ENCODE data around the gene SDCBP2.

DNA sequence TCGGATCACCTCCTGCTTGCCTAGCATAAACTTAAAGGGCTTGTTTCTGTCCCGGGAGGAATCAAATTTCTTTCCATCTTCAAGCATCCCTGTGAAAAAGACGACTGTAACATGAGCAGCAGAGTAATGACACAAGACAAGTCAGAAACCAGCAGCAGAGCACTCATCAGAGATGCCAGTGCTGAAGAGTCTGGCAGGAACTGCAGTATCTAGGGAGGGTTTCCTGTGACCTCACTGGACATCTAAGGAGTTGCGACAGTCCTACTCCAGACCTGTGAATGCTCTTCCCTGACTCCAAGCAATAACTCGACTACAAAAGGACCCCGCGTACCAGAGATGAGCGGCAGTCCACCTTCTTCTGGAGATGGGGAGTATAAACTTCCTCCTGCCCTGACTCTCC lies 46.6 kb upstream of the SDCBP2 start:
- TF ChIP-seq, protein P1, sequence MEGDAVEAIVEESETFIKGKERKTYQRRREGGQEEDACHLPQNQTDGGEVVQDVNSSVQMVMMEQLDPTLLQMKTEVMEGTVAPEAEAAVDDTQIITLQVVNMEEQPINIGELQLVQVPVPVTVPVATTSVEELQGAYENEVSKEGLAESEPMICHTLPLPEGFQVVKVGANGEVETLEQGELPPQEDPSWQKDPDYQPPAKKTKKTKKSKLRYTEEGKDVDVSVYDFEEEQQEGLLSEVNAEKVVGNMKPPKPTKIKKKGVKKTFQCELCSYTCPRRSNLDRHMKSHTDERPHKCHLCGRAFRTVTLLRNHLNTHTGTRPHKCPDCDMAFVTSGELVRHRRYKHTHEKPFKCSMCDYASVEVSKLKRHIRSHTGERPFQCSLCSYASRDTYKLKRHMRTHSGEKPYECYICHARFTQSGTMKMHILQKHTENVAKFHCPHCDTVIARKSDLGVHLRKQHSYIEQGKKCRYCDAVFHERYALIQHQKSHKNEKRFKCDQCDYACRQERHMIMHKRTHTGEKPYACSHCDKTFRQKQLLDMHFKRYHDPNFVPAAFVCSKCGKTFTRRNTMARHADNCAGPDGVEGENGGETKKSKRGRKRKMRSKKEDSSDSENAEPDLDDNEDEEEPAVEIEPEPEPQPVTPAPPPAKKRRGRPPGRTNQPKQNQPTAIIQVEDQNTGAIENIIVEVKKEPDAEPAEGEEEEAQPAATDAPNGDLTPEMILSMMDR (IDR thresholded peaks at IDR 0.05): no peak
- TF ChIP-seq POLR2AphosphoS5 (IDR thresholded peaks at IDR 0.05): no peak
- no peak for TF ChIP-seq POLR2A (IDR thresholded peaks at IDR 0.05)

Measured in prostate gland (tissue), 2 donors.